ENCODE results near the gene FXYD3.
"Not testable (repeated sequence)": the region's sequence is repeated elsewhere in the genome, so short reads cannot be mapped to it uniquely, and the experiment has no call there.

Gene FXYD3

GRCh38 chr19:35140962-35141836 lies 25.6 kb downstream of the FXYD3 start:
- FAIRE-seq (no peak), DNase-seq (ENCODE audit: insufficient read length, low spot score) (peak; percentile 99)
- TF ChIP-seq POLR2A (IDR thresholded peaks at IDR 0.05; ENCODE audit: low read depth, low read length): no peak

DNA sequence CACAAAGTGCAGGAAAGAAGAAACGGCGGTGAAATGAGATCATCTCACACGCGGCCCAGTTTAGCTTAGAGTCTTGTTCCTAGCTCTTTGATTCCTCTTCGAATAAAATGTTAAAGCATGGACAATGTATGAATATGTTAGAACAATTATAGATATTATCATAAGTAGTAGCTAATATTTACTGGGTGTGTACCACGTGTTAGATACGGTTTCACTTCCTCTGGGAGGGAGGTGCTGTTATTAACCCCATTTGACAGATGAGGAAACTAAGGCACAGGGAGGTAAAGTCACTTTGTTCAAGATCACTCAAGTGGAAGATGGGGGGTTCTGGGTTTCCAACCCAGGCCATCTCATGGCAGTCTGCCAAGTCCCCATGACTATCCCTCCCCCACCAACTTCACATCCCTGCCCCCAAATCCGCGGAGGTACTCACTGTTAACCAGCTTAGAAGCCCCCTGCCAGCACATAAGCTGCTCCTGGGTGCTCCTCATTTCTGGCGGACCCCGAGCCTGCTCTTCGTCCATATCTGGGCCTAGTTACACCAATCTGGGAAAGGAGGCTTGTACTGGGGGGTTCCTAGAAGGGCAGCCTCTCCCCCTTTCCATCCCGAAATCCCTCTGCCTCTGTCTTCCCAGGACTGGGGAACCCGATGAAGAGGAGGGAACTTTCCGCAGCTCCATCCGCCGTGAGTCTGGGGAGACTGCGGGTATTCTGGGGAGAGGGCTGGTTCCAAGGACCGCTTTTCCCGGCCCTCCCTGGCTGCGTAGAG lies 26.4 kb downstream of the FXYD3 start:
- DNase-seq (ENCODE audit: insufficient read length, low spot score) (no peak), FAIRE-seq (no peak)
- TF ChIP-seq POLR2A (IDR thresholded peaks at IDR 0.05; ENCODE audit: low read depth, low read length): no peak

DNA sequence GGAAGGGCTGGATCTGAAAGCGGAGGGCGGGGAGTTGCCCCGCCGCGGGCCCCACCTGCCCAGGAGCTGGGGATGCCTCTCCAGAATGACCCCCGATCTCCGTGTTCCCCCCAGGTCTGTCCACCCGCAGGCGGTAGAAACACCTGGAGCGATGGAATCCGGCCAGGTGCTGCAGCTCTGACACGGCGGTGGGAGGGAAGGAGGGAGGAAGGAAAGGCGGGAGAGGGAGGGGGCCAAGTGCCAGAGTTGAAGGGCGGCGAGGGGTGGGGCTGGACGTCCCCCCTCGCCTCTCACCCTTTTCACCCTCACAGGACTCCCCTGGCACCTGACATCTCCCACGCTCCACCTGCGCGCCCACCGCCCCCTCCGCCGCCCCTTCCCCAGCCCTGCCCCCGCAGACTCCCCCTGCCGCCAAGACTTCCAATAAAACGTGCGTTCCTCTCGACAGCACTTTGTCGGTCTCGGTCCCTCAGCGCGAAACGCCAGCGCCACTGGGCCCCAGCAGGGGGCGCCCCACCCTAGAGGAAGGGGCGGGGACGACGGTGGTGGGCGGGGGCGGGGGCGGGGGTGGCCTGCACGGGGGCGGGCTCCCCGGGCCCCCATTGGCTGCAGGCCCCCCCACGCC lies 27.1 kb downstream of the FXYD3 start:
- TF ChIP-seq POLR2A (IDR thresholded peaks at IDR 0.05; ENCODE audit: low read depth, low read length): no peak
- no peak for DNase-seq (ENCODE audit: insufficient read length, low spot score)
- FAIRE-seq: no peak

- TF ChIP-seq POLR2A (IDR thresholded peaks at IDR 0.05; ENCODE audit: low read depth, low read length): no peak
- DNase-seq (ENCODE audit: insufficient read length, low spot score) (no peak), FAIRE-seq (no peak)
Measured at GRCh38 chr19:35143231-35143715, 27.6 kb downstream of the FXYD3 start, which contains the start of gene FXYD7. FXYD7 (plus strand) TSS chr19:35143255; CDS start chr19:35143334, 79 bp downstream.

- FAIRE-seq (no peak), DNase-seq (ENCODE audit: insufficient read length, low spot score) (no peak)
- TF ChIP-seq POLR2A (IDR thresholded peaks at IDR 0.05; ENCODE audit: low read depth, low read length): no peak
Measured at GRCh38 chr19:35143818-35144217, 28.2 kb downstream of the FXYD3 start.

DNA sequence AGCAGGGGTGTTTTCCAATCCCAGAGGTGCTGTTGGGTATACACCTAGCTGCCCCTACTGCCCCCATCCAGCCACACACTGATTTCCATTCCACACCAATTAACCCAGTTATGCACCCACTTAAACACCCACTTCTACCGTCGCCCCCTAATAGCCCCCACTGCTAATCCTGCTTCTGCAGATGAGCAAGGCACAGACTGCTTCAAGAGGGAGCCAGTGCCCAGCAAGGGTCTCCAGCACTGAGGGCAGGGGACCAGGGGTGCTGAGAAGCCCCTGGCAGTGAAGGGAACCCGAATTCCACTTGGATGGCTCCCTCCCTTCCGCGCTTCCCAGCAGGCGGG lies 28.6 kb downstream of the FXYD3 start:
- DNase-seq (ENCODE audit: insufficient read length, low spot score) (no peak), FAIRE-seq (no peak)
- no peak for TF ChIP-seq POLR2A (IDR thresholded peaks at IDR 0.05; ENCODE audit: low read depth, low read length)

DNA sequence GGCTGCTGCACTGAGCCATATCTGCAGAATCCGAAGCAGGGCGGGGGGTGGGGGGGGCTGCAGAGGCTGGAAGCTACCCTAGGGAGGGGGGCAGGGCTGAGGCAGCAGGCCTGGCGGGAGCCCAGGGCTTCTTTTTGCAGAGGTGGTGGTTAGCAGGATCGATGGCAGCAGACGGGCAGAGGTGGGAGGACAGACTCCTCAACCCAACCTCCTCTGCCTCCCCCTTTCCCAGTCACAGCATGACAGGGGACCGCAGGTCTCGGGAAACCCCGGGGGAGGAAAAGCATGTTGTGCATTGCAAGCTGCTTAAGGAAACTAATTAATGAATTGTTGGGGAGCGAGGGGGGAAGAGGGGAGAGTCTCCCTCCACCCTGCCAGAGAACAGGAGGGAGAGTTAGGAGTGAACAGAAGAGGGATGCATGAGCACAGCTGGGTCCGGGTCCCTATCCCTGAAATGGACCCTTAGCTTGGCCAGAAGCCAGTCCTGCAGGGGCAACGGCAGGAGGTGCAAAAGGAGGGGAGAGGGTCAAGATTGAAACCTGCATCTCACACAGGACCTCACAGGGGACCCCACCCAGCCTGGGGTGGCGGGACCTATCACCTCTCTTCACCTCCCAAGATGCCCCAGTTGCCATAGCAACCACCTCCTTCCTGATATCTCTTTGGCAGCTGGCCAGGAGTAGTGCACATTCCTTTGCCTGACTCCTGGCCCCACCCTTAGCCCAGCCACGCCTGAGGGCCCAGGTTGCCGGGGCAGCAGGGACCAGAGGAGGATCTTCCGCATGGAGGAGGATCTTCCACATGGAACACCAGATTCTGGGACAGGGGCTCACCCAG lies 29.2 kb downstream of the FXYD3 start:
- no peak for TF ChIP-seq POLR2A (IDR thresholded peaks at IDR 0.05; ENCODE audit: low read depth, low read length)
- FAIRE-seq (no peak), DNase-seq (ENCODE audit: insufficient read length, low spot score) (peak; percentile 81)

- no peak for TF ChIP-seq POLR2A (IDR thresholded peaks at IDR 0.05; ENCODE audit: low read depth, low read length)
- DNase-seq (ENCODE audit: insufficient read length, low spot score) (no peak), FAIRE-seq (no peak)
Measured at GRCh38 chr19:35146746-35147459, 31.3 kb downstream of the FXYD3 start.

- DNase-seq (ENCODE audit: insufficient read length, low spot score): no peak
- no peak for FAIRE-seq
- no peak for TF ChIP-seq POLR2A (IDR thresholded peaks at IDR 0.05; ENCODE audit: low read depth, low read length)
Measured at GRCh38 chr19:35149463-35149862, 33.8 kb downstream of the FXYD3 start.

DNA sequence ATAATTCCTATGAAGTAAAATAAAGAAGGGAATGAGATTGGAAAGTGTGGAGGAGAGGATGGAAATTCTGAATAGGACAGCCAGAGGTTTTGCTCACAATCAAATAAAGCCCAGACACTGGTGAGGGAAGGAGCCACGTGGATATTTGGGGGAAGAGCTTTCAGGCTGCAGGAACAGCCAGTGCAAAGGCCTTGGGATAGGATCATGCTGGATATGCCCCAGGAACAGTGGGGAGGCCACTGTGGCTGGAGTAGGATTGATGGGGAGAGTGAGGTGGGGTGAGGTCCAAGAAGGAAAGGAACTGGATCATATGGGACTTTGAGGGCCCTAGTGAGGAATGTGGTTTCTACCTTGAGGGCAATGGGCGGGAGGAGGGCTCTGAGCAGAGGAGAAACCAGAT lies 34.8 kb downstream of the FXYD3 start:
- no peak for FAIRE-seq
- no peak for TF ChIP-seq POLR2A (IDR thresholded peaks at IDR 0.05; ENCODE audit: low read depth, low read length)

DNA sequence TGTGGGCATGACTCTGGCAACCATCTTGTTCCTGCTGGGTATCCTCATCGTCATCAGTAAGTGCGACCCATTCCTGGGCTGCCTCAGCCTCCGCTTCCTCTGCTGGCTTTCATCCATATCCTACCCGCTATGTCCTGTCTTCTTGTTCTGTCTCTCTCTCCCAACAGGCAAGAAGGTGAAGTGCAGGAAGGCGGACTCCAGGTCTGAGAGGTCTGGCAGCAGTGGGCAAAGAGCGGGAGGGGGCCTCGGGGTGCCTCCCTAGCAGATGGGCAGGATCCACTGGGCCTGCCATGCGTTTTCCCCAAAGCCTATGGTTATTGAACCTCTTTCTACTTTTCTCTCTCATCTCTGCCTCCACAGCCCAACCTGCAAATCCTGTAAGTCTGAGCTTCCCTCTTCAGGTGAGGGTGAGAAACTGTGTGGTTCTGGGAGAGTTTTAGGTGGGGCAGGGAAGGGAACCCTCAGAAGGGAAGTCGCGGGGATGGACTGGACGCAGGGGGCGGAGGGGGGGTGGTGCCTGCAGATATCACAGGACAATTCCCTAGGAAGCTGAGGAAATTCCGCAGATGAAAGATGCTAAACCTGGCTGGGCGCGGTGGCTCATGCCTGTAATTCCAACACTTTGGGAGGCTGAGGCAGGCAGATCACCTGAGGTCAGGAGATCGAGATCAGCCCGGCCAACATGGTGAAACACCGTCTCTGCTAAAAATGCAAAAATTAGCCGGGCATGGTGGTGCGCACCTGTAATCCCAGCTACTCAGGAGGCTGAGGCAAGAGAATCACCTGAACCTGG lies 35.8 kb downstream of the FXYD3 start:
- no peak; the same call in 1 of the 2 replicates for TF ChIP-seq POLR2A (IDR thresholded peaks at IDR 0.05; ENCODE audit: low read depth, low read length)
- FAIRE-seq: no peak
- no peak for DNase-seq (ENCODE audit: insufficient read length, low spot score)

More for the DNA sequence above, 34.8 kb downstream of the FXYD3 start:
- no peak for DNase-seq (ENCODE audit: insufficient read length, low spot score)

DNA sequence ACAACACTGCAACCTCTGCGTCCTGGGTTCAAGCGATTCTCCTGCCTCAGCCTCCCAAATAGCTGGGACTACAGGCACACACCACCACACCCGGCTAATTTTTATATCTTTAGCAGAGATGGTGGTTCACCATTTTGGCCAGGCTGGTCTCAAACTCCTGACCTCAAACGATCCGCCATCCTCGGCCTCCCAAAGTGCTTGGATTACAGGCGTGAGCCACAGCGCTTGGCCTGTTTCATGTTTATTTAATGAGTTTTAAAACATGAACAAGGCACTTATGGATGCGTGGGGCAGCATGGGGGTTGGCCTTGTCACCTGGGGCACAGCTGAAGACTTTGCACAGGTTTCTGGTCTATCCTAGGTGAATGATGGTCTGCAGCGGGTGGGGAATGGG lies 37.5 kb downstream of the FXYD3 start:
- not testable (repeated sequence) for DNase-seq (ENCODE audit: insufficient read length, low spot score); FAIRE-seq
